ENCODE measurements around the gene CPT1C. TPM values are rescaled to one million over a fixed set of nuclear protein-coding genes. Genes with fewer than 3 reads are reported as not detected.

The CPT1C gene
- total and polyA plus RNA-seq, 2 donors (not counting 3 experiments of a cell fraction or from before 2014, with no cell fraction given): 45.7 to 80.8 TPM

DNA sequence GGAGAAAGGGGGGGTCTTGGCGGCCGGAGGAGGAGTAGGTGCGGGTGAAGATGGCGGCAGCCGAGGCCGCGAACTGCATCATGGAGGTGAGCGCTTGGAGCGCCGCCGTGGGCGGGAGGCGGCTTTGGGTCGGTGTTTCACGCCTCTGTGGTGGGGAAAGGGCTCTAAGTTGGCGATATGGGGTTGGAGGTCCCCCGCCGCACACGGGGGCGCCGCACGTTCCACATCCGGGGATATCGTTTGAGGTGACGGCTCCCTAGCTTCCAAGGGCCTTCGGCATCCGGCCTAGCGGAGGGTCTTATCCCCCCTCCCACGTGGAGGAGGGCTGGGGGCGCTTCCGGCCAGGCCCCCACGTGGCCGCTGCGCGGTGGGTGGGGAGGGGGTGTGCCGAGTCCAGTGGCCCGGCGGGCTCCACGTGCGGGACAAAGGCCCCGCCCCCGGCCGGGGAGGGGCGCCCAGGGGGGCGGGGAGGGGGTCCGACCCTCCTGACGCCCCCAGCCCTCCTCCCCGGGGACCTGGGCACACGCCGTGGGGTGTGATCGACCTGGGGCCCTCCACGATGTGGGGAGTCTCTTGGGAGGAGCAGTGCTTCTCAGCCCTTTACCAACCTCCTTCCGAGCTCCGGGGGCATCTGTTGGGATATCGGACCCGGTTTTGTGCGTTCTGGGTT, 13.6 kb upstream of the CPT1C start, which contains the start of gene PRMT1:
Gene PRMT1 (plus strand): TSS at position 41 of the 670 bp plus-strand sequence. CDS start 10 bp downstream, at position 51.
- intact Hi-C loops (cut with micrococcal nuclease): loop anchor here (2.0 to 5.0 kb wide), 2 partner anchors 63 to 190 kb away; partner anchors contain the start of gene PNKP
- no TSS peak for BruUV-seq (replicated peaks)
- Histone ChIP-seq H3K9me3 (replicated peaks; ENCODE audit: control insufficient read depth, insufficient read depth, low read length) (no peaks in the 10 kb centered on the region), H2AFZ (ENCODE audit: low read depth, low read length) (peak within 1 kb of the TSS; percentile 83), H3K79me2 (ENCODE audit: control insufficient read depth, insufficient read depth, low read length) (peaks cover 45% of the 10 kb centered on the region), H3K9ac (replicated peaks; ENCODE audit: extremely low read depth, insufficient read depth, low read length) (peak within 1 kb of the TSS; percentile 93), H3K4me3 (replicated peaks in 1 of 3; ENCODE audit: insufficient read depth in 1 of 3, low read depth in 1 of 3, low read length in 3 of 3) (peak within 1 kb of the TSS; percentile 69 to 97 (median 78)), H3K4me1 (ENCODE audit: control insufficient read depth, extremely low read depth, insufficient read depth, low read length) (peaks cover 23% of the 10 kb centered on the region), H3K27me3 (ENCODE audit: control insufficient read depth in 2 of 2, insufficient read depth in 2 of 2, low read length in 2 of 2) (no peaks in the 10 kb centered on the region), H3K36me3 (ENCODE audit: control insufficient read depth in 2 of 2, extremely low read depth in 1 of 2, insufficient read depth in 2 of 2, low read length in 2 of 2) (peaks cover 7% of the 10 kb centered on the region in 2 experiments), H3K27ac (ENCODE audit: insufficient read depth, low read depth, low read length) (peak within 1 kb of the TSS; percentile 95), H3K9me1 (replicated peaks; ENCODE audit: control insufficient read depth, extremely low read depth, insufficient read depth, low read length) (no peaks in the 10 kb centered on the region), H4K20me1 (replicated peaks; ENCODE audit: control insufficient read depth, extremely low read depth, insufficient read depth, low read length) (no peaks in the 10 kb centered on the region), H3K4me2 (ENCODE audit: insufficient read depth, low read length) (peak within 1 kb of the TSS; percentile 95)
- peak; percentile 38 for FAIRE-seq
- POLR2A ChIA-PET: interaction anchor here (0.6 to 3.0 kb wide), 5 partner anchors 35 to 189 kb away, joined by 3 to 15 read pairs (median 5); partner anchors contain the start of genes RRAS and SCAF1
- DNase-seq (ENCODE audit: low read depth, low spot score): no peak
- TF ChIP-seq, protein P1, sequence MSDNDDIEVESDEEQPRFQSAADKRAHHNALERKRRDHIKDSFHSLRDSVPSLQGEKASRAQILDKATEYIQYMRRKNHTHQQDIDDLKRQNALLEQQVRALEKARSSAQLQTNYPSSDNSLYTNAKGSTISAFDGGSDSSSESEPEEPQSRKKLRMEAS (IDR thresholded peaks at IDR 0.05; ENCODE audit: insufficient read depth, insufficient read length): peak; percentile 75
- TF ChIP-seq MYC (IDR thresholded peaks at IDR 0.05; ENCODE audit: low read depth, low read length) (peak; percentile 49), GATA2 (IDR thresholded peaks at IDR 0.05; ENCODE audit: insufficient read depth, insufficient read length, low read depth, low read length) (no peak), POLR2AphosphoS5 (IDR thresholded peaks at IDR 0.05; ENCODE audit: insufficient read depth, low read depth, low read length) (peak; percentile 84), POLR2A (IDR thresholded peaks at IDR 0.05; ENCODE audit: low read depth, low read length) (peak; percentile 89)
- dilution Hi-C loops (cut with MboI; ENCODE audit: extremely low pct_ligation_motif_present, low sequenced_read_pairs): no loop called here
- CTCF ChIA-PET: interaction anchor here (1.2 to 3.2 kb wide), 7 partner anchors 12 to 174 kb away, joined by 3 to 15 read pairs (median 5); partner anchors contain the start of genes BCL2L12, FUZ, IRF3 and SCAF1
